Activated CD8-positive, alpha-beta T cell treated with anti-CD3 and anti-CD28 coated beads, Interleukin-2, amount 10 ng/mL, durations not matched to agents 7 days and 5 days (primary cell): ENCODE data around the gene RB1. TPM values are rescaled to one million over a fixed set of nuclear protein-coding genes. Genes with fewer than 3 reads are reported as not detected.
A peak's percentile ranks its signal among the peaks of the same experiment; 100 is the strongest.

ENCODE experiments used
- ATAC-seq: fragments of 150-1000 bp; cut with Tn5 transposase; one replicate; pipeline ENCODE4 v1.10.0; 2021; ENCODE audit warnings: moderate library complexity
- CTCF ChIA-PET: fragments of 350-600 bp; sonication (Branson Sonifier 250); formaldehyde crosslinking; loops from one replicate; lab custom pipeline; 2021; ENCODE audit warnings: antibody characterized with exemption; lab: Charles Lee
- POLR2A ChIA-PET: fragments of 350-600 bp; sonication (Branson Sonifier 250); formaldehyde crosslinking; loops from one replicate; lab custom pipeline; 2021; ENCODE audit warnings: antibody characterized with exemption; lab: Charles Lee
- DNase-seq: peaks from one replicate; pipeline ENCODE4 v3.0.0-alpha.2; 2020
- H3K27ac Mint-ChIP-seq: one replicate; pipeline ENCODE4 v1.8.0; 2021; ENCODE audit warnings: mild to moderate bottlenecking, mixed read lengths
- H3K27me3 Mint-ChIP-seq: one replicate; pipeline ENCODE4 v1.8.0; 2021; ENCODE audit warnings: low read depth, mixed read lengths
- H3K36me3 Mint-ChIP-seq: one replicate; pipeline ENCODE4 v1.8.0; 2021; ENCODE audit warnings: low read depth, mixed read lengths
- H3K4me1 Mint-ChIP-seq: one replicate; pipeline ENCODE4 v1.8.0; 2021; ENCODE audit warnings: low read depth, mixed read lengths
- H3K4me3 Mint-ChIP-seq: one replicate; pipeline ENCODE4 v1.8.0; 2021; ENCODE audit warnings: mild to moderate bottlenecking, mixed read lengths
- H3K9me3 Mint-ChIP-seq: one replicate; pipeline ENCODE4 v1.8.0; 2022; ENCODE audit warnings: mixed read lengths; ENCODE audit not compliant: insufficient read depth
- total RNA-seq, 2 experiments: library from RNA; stranded (reverse); gene quantifications; one replicate each; pipeline ENCODE4 v1.2.3, GENCODE V29; 2021

The RB1 gene
- total RNA-seq, 2 experiments from 2014 or later, result 61.7 to 64.6 TPM

- H3K27me3 Mint-ChIP-seq, result peaks cover 2% of the 10 kb centered on the region
- peaks cover 2% of the 10 kb centered on the region for H3K36me3 Mint-ChIP-seq
- DNase-seq (no peak), ATAC-seq (no peak)
- H3K4me3 Mint-ChIP-seq, result no peak overlapping the region
- CTCF ChIA-PET, result no interaction called here
- POLR2A ChIA-PET, result interaction anchor here (0.6 kb wide), 1 partner anchor 37 kb away, joined by 3 read pairs; no protein-coding TSS in a partner anchor
- peaks cover 20% of the 10 kb centered on the region for H3K4me1 Mint-ChIP-seq
- H3K27ac Mint-ChIP-seq, result no peak overlapping the region
- H3K9me3 Mint-ChIP-seq, result no peaks in the 10 kb centered on the region
Observed at GRCh38 chr13:48297131-48297786, 6.3 kb upstream of the RB1 start.

GRCh38 chr13:48299591-48299990 lies 4.0 kb upstream of the RB1 start:
- ATAC-seq (no peak), DNase-seq (no peak)
- peaks cover 28% of the 10 kb centered on the region for H3K4me1 Mint-ChIP-seq
- peaks cover 9% of the 10 kb centered on the region for H3K36me3 Mint-ChIP-seq
- H3K27me3 Mint-ChIP-seq, result peaks cover 2% of the 10 kb centered on the region
- H3K9me3 Mint-ChIP-seq, result no peaks in the 10 kb centered on the region
- POLR2A ChIA-PET, result no interaction called here
- CTCF ChIA-PET, result no interaction called here
- H3K27ac Mint-ChIP-seq, result no peak overlapping the region
- H3K4me3 Mint-ChIP-seq, result no peak overlapping the region

GRCh38 chr13:48302871-48303358 lies 636 bp upstream of the RB1 start:
- CTCF ChIA-PET, result interaction anchor here (1.3 to 3.2 kb wide), 6 partner anchors 9 to 263 kb away, joined by 4 to 12 read pairs (median 6); partner anchors contain the start of gene MED4

GRCh38 chr13:48304143-48304876 lies 759 bp downstream of the RB1 start:
- no peaks in the 10 kb centered on the region for H3K9me3 Mint-ChIP-seq
- H3K27me3 Mint-ChIP-seq, result no peaks in the 10 kb centered on the region
- H3K4me1 Mint-ChIP-seq, result peaks cover 32% of the 10 kb centered on the region
- peak; percentile 29 for ATAC-seq
- H3K36me3 Mint-ChIP-seq, result peaks cover 31% of the 10 kb centered on the region
- POLR2A ChIA-PET, result interaction anchor here (0.6 to 1.8 kb wide), 12 partner anchors 14 to 464 kb away, joined by 3 to 12 read pairs (median 3); partner anchors contain the start of gene MED4
- peak overlapping the region; percentile 98 for H3K27ac Mint-ChIP-seq
- peak overlapping the region; percentile 94 for H3K4me3 Mint-ChIP-seq
- DNase-seq, result peak; percentile 51
- CTCF ChIA-PET, result interaction anchor here (3.2 kb wide), 1 partner anchor 265 kb away, joined by 10 read pairs; no protein-coding TSS in a partner anchor

More at GRCh38 chr13:48302871-48303358, 636 bp upstream of the RB1 start:
- H3K27ac Mint-ChIP-seq, result peak overlapping the region; percentile 98
- no peak for ATAC-seq
- H3K36me3 Mint-ChIP-seq, result peaks cover 27% of the 10 kb centered on the region
- no peak for DNase-seq
- H3K4me3 Mint-ChIP-seq, result peak overlapping the region; percentile 94
- POLR2A ChIA-PET, result interaction anchor here (0.6 to 2.0 kb wide), 11 partner anchors 9 to 266 kb away, joined by 3 to 12 read pairs (median 6); partner anchors contain the start of genes MED4, NUDT15 and RCBTB2
- no peaks in the 10 kb centered on the region for H3K9me3 Mint-ChIP-seq
- no peaks in the 10 kb centered on the region for H3K27me3 Mint-ChIP-seq
- peaks cover 29% of the 10 kb centered on the region for H3K4me1 Mint-ChIP-seq

GRCh38 chr13:48311223-48311622 lies 7.7 kb downstream of the RB1 start:
- Mint-ChIP-seq H3K27ac (no peak overlapping the region), H3K9me3 (no peaks in the 10 kb centered on the region), H3K4me3 (no peak overlapping the region), H3K36me3 (peaks cover 58% of the 10 kb centered on the region), H3K4me1 (peaks cover 20% of the 10 kb centered on the region), H3K27me3 (no peaks in the 10 kb centered on the region)
- ChIA-PET POLR2A (no interaction called here), CTCF (interaction anchor here (1.4 kb wide), 1 partner anchor 194 kb away, joined by 3 read pairs; no protein-coding TSS in a partner anchor)
- no peak for ATAC-seq
- no peak for DNase-seq

- Mint-ChIP-seq H3K9me3 (no peaks in the 10 kb centered on the region), H3K27me3 (no peaks in the 10 kb centered on the region), H3K4me1 (peaks cover 37% of the 10 kb centered on the region), H3K4me3 (no peak overlapping the region), H3K36me3 (peaks cover 77% of the 10 kb centered on the region), H3K27ac (no peak overlapping the region)
- ATAC-seq (no peak), DNase-seq (no peak)
- ChIA-PET POLR2A (no interaction called here), CTCF (interaction anchor here (2.1 kb wide), 1 partner anchor 18 kb away, joined by 6 read pairs; no protein-coding TSS in a partner anchor)
Observed at GRCh38 chr13:48315969-48316650, 12.6 kb downstream of the RB1 start.

GRCh38 chr13:48316826-48317510 lies 13.4 kb downstream of the RB1 start:
- Mint-ChIP-seq H3K27me3 (no peaks in the 10 kb centered on the region), H3K27ac (no peak overlapping the region), H3K9me3 (peaks cover 3% of the 10 kb centered on the region), H3K4me3 (no peak overlapping the region), H3K4me1 (peaks cover 39% of the 10 kb centered on the region), H3K36me3 (peaks cover 81% of the 10 kb centered on the region)
- DNase-seq, result no peak
- CTCF ChIA-PET, result no interaction called here
- POLR2A ChIA-PET, result interaction anchor here (0.6 to 0.7 kb wide), 2 partner anchors 127 to 130 kb away, joined by 3 read pairs; no protein-coding TSS in a partner anchor
- no peak for ATAC-seq

- DNase-seq, result no peak
- Mint-ChIP-seq H3K27ac (no peak overlapping the region), H3K9me3 (peaks cover 10% of the 10 kb centered on the region), H3K27me3 (no peaks in the 10 kb centered on the region), H3K36me3 (peaks cover 83% of the 10 kb centered on the region), H3K4me3 (peak overlapping the region; percentile 28), H3K4me1 (peaks cover 38% of the 10 kb centered on the region)
- CTCF ChIA-PET, result no interaction called here
- POLR2A ChIA-PET, result interaction anchor here (1.1 to 1.6 kb wide), 2 partner anchors 8 to 15 kb away, joined by 3 to 4 read pairs; no protein-coding TSS in a partner anchor
- no peak for ATAC-seq
Observed at GRCh38 chr13:48317511-48318376, 14.2 kb downstream of the RB1 start.

- H3K4me1 Mint-ChIP-seq, result peaks cover 33% of the 10 kb centered on the region
- H3K9me3 Mint-ChIP-seq, result peaks cover 17% of the 10 kb centered on the region
- peak overlapping the region; percentile 81 for H3K27ac Mint-ChIP-seq
- H3K27me3 Mint-ChIP-seq, result no peaks in the 10 kb centered on the region
- peak overlapping the region; percentile 68 for H3K4me3 Mint-ChIP-seq
- peaks cover 82% of the 10 kb centered on the region for H3K36me3 Mint-ChIP-seq
- ATAC-seq (no peak), DNase-seq (no peak)
- ChIA-PET CTCF (interaction anchor here (0.6 kb wide), 1 partner anchor 97 kb away, joined by 3 read pairs; no protein-coding TSS in a partner anchor), POLR2A (interaction anchor here (0.6 to 1.6 kb wide), 3 partner anchors 8 to 16 kb away, joined by 3 to 4 read pairs (median 3); no protein-coding TSS in a partner anchor)
Observed at GRCh38 chr13:48318377-48318811, 14.8 kb downstream of the RB1 start.
